ENCODE measurements around the gene WRAP53.
"Not testable (repeated sequence)": the region's sequence is repeated elsewhere in the genome, so short reads cannot be mapped to it uniquely, and the experiment has no call there.

The WRAP53 gene

DNA sequence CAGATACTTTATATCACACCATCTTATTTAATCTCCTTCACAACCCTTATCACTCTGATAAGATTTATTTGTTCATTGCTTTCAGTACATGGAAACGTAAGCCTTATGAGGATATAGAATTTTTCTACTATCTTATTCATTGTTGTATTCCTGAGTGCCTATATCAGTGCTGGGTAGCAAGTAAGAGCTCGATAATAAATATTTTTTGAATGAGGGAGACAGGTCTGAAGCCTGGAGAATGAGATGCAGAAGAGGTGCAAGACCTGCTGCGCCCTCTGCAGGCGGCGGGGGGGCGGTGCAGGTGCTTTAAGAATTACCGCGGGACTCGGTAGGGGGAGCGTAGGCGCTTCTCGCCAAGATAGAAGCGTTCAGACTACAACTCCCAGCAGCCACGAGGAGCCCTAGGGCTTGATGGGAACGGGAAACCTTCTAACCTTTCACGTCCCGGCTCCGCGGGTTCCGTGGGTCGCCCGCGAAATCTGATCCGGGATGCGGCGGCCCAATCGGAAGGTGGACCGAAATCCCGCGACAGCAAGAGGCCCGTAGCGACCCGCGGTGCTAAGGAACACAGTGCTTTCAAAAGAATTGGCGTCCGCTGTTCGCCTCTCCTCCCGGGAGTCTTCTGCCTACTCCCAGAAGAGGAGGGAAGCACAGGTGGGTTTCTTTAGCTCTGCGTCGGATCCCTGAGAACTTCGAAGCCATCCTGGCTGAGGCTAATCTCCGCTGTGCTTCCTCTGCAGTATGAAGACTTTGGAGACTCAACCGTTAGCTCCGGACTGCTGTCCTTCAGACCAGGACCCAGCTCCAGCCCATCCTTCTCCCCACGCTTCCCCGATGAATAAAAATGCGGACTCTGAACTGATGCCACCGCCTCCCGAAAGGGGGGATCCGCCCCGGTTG lies at the start of gene WRAP53:
TSS of gene WRAP53 (plus strand) at position 570 of the 900 bp plus-strand sequence. CDS start at position 742, 172 bp downstream.
- DNase-seq = peak; percentile 95 to 97

- no peak for DNase-seq
Measured at GRCh38 chr17:7640783-7641182, 47.5 kb upstream of the WRAP53 start.

DNA sequence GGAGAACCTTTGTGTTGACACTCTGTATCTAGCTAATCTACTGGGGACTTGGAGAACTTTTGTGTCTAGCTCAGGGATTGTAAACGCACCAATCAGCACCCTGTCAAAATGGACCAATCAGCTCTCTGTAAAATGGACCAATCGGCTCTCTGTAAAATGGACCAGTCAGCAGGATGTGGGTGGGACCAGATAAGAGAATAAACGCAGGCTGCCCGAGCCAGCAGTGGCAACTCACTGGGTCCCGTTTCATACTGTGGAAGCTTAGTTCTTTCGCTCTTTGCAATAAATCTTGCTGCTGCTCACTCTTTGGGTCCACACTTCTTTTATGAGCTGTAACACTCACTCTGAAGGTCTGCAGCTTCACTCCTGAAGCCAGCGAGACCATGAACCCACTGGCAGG lies 46.6 kb upstream of the WRAP53 start:
- DNase-seq = not testable (repeated sequence)

DNA sequence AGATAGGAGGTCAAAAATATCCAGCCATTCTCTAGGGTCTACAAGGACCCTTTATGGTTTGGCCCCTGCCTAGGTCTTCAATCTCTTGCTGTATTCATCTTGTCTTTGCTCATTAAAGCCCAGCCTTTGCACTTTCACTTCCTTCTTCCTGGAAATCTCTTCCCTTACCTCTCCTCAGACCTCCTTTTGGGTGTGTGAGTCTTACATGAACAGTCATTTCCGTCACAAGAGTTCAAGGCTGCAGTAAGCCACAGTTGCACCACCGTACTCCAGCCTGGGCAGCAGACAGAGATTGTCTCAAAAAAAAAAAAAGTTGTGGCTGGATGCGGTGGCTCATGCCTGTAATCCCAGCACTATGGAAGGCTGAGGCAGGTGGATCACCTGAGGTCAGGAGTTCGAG lies 43.5 kb upstream of the WRAP53 start:
- DNase-seq = no peak

GRCh38 chr17:7646457-7646856 lies 41.8 kb upstream of the WRAP53 start:
- no peak for DNase-seq

DNA sequence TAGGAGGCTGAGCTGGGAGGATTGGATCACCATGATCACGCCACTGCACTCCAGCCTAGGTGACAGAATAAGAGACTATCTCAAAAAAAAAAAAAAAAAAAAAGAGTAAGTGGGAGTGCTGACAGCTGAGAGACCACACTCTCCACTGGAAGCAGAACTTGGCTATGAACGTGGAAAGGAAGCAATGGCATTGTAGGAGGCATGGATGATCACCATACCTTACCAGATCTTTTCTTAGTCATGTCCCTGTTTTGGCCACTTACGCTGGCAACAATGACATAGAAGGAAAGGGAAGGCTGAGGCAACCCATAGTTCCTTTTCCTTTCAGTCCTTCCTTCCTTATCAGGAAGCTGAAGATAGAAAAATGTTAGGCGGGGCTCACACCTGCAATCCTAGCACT lies 41.3 kb upstream of the WRAP53 start:
- no peak for DNase-seq

- peak; percentile 73 to 75 for DNase-seq
Measured at GRCh38 chr17:7650509-7651096, 37.7 kb upstream of the WRAP53 start, which contains the start of gene ATP1B2. Gene ATP1B2, plus strand, starts transcription at chr17:7650926. Its CDS starts 593 bp downstream, at chr17:7651519.

- no peak for DNase-seq
Measured at GRCh38 chr17:7651097-7651664, 37.1 kb upstream of the WRAP53 start.

- DNase-seq = no peak
Measured at GRCh38 chr17:7651665-7652387, 36.5 kb upstream of the WRAP53 start.

DNA sequence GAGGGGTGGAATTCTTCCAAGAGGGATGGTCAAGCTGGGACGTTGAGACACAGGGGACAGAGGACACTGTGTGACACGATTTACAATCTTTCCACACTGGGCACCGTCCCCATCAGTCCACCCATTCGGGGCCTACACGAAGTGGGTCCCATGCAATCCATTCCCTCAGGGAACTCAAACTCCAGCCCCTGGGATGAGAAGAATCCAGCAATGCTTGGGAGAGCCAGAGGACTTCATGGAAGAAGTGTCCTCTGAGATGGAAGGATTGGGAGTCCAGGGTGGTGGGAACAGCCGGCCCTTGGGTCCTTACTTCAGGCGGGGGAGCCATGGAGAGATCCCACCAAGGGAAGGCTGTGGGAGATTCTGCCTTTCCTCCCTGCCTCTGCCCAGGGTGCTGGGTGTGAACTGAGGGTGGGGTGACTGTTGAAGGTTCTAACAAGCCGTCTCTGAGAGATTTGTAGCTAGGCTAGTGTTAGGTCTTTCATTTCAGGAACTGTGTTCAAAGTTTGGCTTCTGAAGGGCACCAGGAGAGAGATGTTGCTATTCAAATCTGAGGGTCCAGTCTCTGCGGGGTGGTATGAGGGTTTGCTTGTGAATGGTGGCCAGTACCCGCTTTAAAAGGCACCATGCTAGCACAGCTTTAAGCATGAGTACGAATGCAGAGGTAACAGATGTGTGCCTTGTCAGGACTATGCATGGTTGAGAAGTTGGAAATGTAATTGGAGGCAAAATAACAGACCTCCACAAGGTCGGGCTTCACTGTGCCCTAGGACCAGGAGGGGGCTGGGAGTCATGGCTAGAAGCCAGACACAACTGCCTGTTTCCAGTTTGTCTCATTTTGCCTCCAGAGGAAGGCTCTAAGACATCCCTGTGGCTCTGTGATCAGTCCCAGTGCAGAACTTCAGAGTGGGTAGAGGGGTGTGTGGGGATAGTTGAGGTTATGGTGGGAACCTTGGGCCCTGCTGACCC lies 35.6 kb upstream of the WRAP53 start:
- DNase-seq = no peak

- DNase-seq = no peak
Measured at GRCh38 chr17:7654832-7655540, 33.3 kb upstream of the WRAP53 start.

GRCh38 chr17:7655541-7655840 lies 32.8 kb upstream of the WRAP53 start:
- DNase-seq = no peak

- DNase-seq = no peak
Measured at GRCh38 chr17:7656958-7657609, 31.2 kb upstream of the WRAP53 start.

DNA sequence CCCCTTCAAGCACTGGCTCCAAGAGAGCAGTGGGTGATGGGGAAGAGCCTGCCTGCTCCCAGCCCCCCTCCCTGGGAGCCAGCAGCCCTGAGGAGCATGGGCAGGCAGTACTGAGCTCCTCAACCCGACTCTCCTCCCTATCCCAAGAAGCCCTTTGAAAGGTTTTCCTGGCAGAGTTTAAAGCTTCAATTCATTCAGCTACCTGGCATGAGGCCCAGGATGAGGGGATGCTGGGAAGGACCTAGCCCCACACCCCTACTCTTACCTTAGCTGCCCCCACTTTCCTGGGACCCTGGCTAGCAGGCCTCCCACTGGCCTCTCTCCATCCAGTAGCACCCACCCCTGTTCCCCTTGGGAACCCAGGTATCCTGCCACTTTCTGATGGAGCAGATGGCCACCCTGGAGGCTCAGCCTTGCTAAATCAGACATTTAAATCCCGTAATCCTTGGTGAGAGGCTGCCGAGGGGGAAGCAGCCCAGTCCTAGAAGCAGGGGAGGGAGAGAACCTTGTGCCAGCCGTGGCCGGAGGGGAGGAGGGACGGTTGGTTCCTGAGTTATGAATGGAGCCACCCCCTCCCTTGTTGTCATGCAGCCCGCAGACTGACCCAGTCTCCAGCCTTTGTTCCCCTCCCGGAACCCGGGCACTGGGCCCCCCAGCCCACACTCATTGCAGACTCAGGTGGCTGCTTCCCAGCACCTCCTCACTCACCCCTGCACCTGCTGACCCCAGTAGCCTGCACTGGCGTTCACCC lies 20.4 kb upstream of the WRAP53 start:
- no peak for DNase-seq

DNA sequence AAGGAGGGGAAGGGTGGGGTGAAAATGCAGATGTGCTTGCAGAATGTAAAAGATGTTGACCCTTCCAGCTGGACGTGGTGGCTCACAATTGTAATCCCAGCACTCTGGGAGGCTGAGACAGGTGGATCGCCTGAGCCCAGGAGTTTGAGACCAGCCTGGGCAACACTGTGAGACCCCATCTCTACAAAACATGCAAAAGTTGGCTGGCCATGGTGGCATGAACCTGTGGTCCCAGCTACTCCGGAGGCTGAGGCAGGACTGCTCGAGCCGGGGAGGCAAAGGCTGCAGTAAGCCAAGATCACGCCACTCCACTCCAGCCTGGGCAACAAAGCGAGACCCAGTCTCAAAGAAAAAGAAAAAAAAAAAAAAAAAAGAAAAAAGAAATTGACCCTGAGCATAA lies 19.8 kb upstream of the WRAP53 start:
- DNase-seq = no peak

GRCh38 chr17:7673239-7673638 lies 15.0 kb upstream of the WRAP53 start:
- DNase-seq = peak; percentile 61 to 71

GRCh38 chr17:7674934-7675333 lies 13.3 kb upstream of the WRAP53 start:
- DNase-seq = no peak

GRCh38 chr17:7676533-7676932 lies 11.7 kb upstream of the WRAP53 start:
- DNase-seq = no peak

DNA sequence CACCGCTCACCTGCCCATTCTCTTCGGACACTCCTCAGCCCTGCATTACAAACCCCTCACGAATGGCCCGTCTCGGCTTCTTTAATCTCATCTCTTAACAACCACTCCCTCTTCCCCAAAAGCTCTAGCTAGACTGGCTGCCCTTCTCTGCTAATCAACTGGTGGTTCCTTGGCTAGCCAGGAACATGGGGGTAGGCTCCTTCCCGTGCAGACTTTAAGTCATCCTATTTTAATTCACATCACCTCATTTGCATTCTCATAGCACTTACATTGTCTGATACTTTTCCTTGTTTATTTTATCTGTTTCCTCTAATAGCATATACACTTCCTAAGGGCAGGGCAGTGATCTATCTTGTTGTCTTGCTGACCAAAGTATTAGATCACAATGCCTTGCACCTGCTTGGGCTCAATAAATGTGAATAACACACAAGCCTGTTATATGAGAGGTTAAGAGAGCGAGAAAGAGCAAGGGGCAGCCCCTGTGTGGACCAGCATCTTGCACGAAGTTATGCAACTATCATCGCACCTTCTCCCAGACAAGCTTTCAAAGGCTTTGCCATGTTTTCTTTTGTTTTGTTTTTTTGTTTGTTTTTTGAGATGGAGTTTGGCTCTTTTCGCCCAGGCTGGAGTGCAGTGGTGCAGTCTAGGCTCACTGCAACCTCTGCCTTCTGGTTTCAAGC lies 10.7 kb upstream of the WRAP53 start:
- DNase-seq = no peak
